ENCODE results near the gene ARHGEF2.

- TF ChIP-seq FOXM1 (IDR thresholded peaks at IDR 0.05; ENCODE audit: low read depth) (no peak), FOXM1 (CRISPR knock-in tag; IDR thresholded peaks at IDR 0.05; ENCODE audit: low read depth) (no peak), CHD2 (IDR thresholded peaks at IDR 0.05; ENCODE audit: low read depth, low read length) (no peak), CTCF (IDR thresholded peaks at IDR 0.05 in 2 of 3, conservative IDR thresholded peaks at IDR 0.05 in 1 of 3; ENCODE audit: insufficient read depth in 2 of 3, low read depth in 1 of 3, low read length in 3 of 3) (no peak)
Measured at GRCh38 chr1:155950829-155951228, 27.5 kb downstream of the ARHGEF2 start.

Data from K562 (cell line).